Activated CD4-positive, alpha-beta memory T cell treated with anti-CD3 and anti-CD28 coated beads, Interleukin-2, amount 10 ng/mL, durations not matched to agents 7 days and 5 days (primary cell): ENCODE results near the gene CPEB1. TPM values are rescaled to one million over a fixed set of nuclear protein-coding genes. Genes with fewer than 3 reads are reported as not detected.

Source experiments
- CTCF ChIA-PET: fragments of 350-600 bp; sonication (Branson Sonifier 250); formaldehyde crosslinking; loops from one replicate; lab custom pipeline; 2021; ENCODE audit warnings: antibody characterized with exemption, inconsistent platforms; lab: Charles Lee
- POLR2A ChIA-PET: fragments of 350-600 bp; sonication (Branson Sonifier 250); formaldehyde crosslinking; loops from one replicate; lab custom pipeline; 2021; ENCODE audit warnings: antibody characterized with exemption; lab: Charles Lee
- DNase-seq: peaks from one replicate; pipeline ENCODE4 v3.0.0-alpha.2; 2020
- H3K27ac Mint-ChIP-seq: one replicate; pipeline ENCODE4 v1.8.0; 2021; ENCODE audit warnings: mild to moderate bottlenecking, mixed read lengths
- H3K27me3 Mint-ChIP-seq: one replicate; pipeline ENCODE4 v1.8.0; 2021; ENCODE audit warnings: mixed read lengths
- H3K36me3 Mint-ChIP-seq: one replicate; pipeline ENCODE4 v1.8.0; 2021; ENCODE audit warnings: low read depth, mixed read lengths
- H3K4me1 Mint-ChIP-seq: one replicate; pipeline ENCODE4 v1.8.0; 2021; ENCODE audit warnings: mixed read lengths
- H3K4me3 Mint-ChIP-seq: one replicate; pipeline ENCODE4 v1.8.0; 2021; ENCODE audit warnings: mild to moderate bottlenecking, mixed read lengths
- H3K9me3 Mint-ChIP-seq: one replicate; pipeline ENCODE4 v1.8.0; 2021; ENCODE audit warnings: mixed read lengths
- total RNA-seq, 2 experiments: library from RNA; stranded (reverse); gene quantifications; one replicate each; pipeline ENCODE4 v1.2.3, GENCODE V29; 2021

CPEB1 gene
- total RNA-seq, result not detected

- Mint-ChIP-seq H3K36me3 (no peaks in the 10 kb centered on the region), H3K27me3 (peaks cover 52% of the 10 kb centered on the region), H3K4me1 (peaks cover 6% of the 10 kb centered on the region), H3K9me3 (no peaks in the 10 kb centered on the region), H3K4me3 (no peak within 1 kb of the TSS), H3K27ac (no peak within 1 kb of the TSS)
- ChIA-PET POLR2A (no interaction called here), CTCF (no interaction called here)
- DNase-seq, result no peak
These were observed at the start of gene CPEB1 for GRCh38 chr15:82647045-82647834. TSS of gene CPEB1 (minus strand) at chr15:82647363. CDS start at chr15:82628459, 18,904 bp downstream.

- no peak overlapping the region for H3K27ac Mint-ChIP-seq
- no peaks in the 10 kb centered on the region for H3K4me1 Mint-ChIP-seq
- H3K36me3 Mint-ChIP-seq, result no peaks in the 10 kb centered on the region
- CTCF ChIA-PET, result no interaction called here
- POLR2A ChIA-PET, result no interaction called here
- H3K27me3 Mint-ChIP-seq, result no peaks in the 10 kb centered on the region
- no peak overlapping the region for H3K4me3 Mint-ChIP-seq
- no peak for DNase-seq
- no peaks in the 10 kb centered on the region for H3K9me3 Mint-ChIP-seq
These were observed 45.0 kb upstream of the CPEB1 start for GRCh38 chr15:82692171-82692570.

- Mint-ChIP-seq H3K4me3 (no peak overlapping the region), H3K36me3 (no peaks in the 10 kb centered on the region), H3K27me3 (peaks cover 2% of the 10 kb centered on the region), H3K27ac (no peak overlapping the region), H3K9me3 (no peaks in the 10 kb centered on the region), H3K4me1 (no peaks in the 10 kb centered on the region)
- ChIA-PET POLR2A (no interaction called here), CTCF (no interaction called here)
- no peak for DNase-seq
These were observed 42.0 kb upstream of the CPEB1 start for GRCh38 chr15:82689147-82689546.

GRCh38 chr15:82688691-82689090 is 41.5 kb upstream of the CPEB1 start:
- Mint-ChIP-seq H3K4me3 (no peak overlapping the region), H3K27me3 (peaks cover 2% of the 10 kb centered on the region), H3K9me3 (no peaks in the 10 kb centered on the region), H3K36me3 (no peaks in the 10 kb centered on the region), H3K27ac (no peak overlapping the region), H3K4me1 (no peaks in the 10 kb centered on the region)
- no peak for DNase-seq
- POLR2A ChIA-PET, result no interaction called here
- CTCF ChIA-PET, result no interaction called here

GRCh38 chr15:82681371-82681770 is 34.2 kb upstream of the CPEB1 start:
- ChIA-PET POLR2A (interaction anchor here (1.2 kb wide), 1 partner anchor 69 kb away, joined by 5 read pairs; no protein-coding TSS in a partner anchor), CTCF (no interaction called here)
- DNase-seq, result no peak
- Mint-ChIP-seq H3K27me3 (peaks cover 26% of the 10 kb centered on the region), H3K4me1 (peaks cover 14% of the 10 kb centered on the region), H3K4me3 (peak overlapping the region; percentile 74), H3K27ac (no peak overlapping the region), H3K36me3 (no peaks in the 10 kb centered on the region), H3K9me3 (no peaks in the 10 kb centered on the region)

- ChIA-PET CTCF (interaction anchor here (1.1 kb wide), 1 partner anchor 149 kb away, joined by 3 read pairs; no protein-coding TSS in a partner anchor), POLR2A (interaction anchor here (1.2 kb wide), 1 partner anchor 70 kb away, joined by 5 read pairs; no protein-coding TSS in a partner anchor)
- peaks cover 14% of the 10 kb centered on the region for H3K4me1 Mint-ChIP-seq
- H3K27ac Mint-ChIP-seq, result no peak overlapping the region
- peak; percentile 71 for DNase-seq
- H3K36me3 Mint-ChIP-seq, result no peaks in the 10 kb centered on the region
- no peaks in the 10 kb centered on the region for H3K9me3 Mint-ChIP-seq
- peaks cover 28% of the 10 kb centered on the region for H3K27me3 Mint-ChIP-seq
- H3K4me3 Mint-ChIP-seq, result peak overlapping the region; percentile 74
These were observed 33.3 kb upstream of the CPEB1 start for GRCh38 chr15:82680200-82681102.

GRCh38 chr15:82679626-82680199 is 32.5 kb upstream of the CPEB1 start:
- ChIA-PET POLR2A (no interaction called here), CTCF (interaction anchor here (1.1 kb wide), 1 partner anchor 149 kb away, joined by 3 read pairs; no protein-coding TSS in a partner anchor)
- H3K9me3 Mint-ChIP-seq, result no peaks in the 10 kb centered on the region
- H3K36me3 Mint-ChIP-seq, result no peaks in the 10 kb centered on the region
- peaks cover 26% of the 10 kb centered on the region for H3K27me3 Mint-ChIP-seq
- no peak overlapping the region for H3K27ac Mint-ChIP-seq
- H3K4me1 Mint-ChIP-seq, result peaks cover 14% of the 10 kb centered on the region
- peak overlapping the region; percentile 43 for H3K4me3 Mint-ChIP-seq
- no peak for DNase-seq

- Mint-ChIP-seq H3K9me3 (no peaks in the 10 kb centered on the region), H3K4me1 (peaks cover 14% of the 10 kb centered on the region)
- POLR2A ChIA-PET, result no interaction called here
These were observed 30.7 kb upstream of the CPEB1 start for GRCh38 chr15:82677720-82678323.

GRCh38 chr15:82674873-82675272 is 27.7 kb upstream of the CPEB1 start:
- Mint-ChIP-seq H3K27me3 (peaks cover 15% of the 10 kb centered on the region), H3K9me3 (no peaks in the 10 kb centered on the region), H3K27ac (no peak overlapping the region), H3K4me3 (no peak overlapping the region), H3K4me1 (peaks cover 4% of the 10 kb centered on the region), H3K36me3 (no peaks in the 10 kb centered on the region)
- no peak for DNase-seq
- ChIA-PET CTCF (no interaction called here), POLR2A (no interaction called here)

More at GRCh38 chr15:82677720-82678323, 30.7 kb upstream of the CPEB1 start:
- no peaks in the 10 kb centered on the region for H3K36me3 Mint-ChIP-seq
- no peak for DNase-seq
- H3K27ac Mint-ChIP-seq, result no peak overlapping the region
- H3K27me3 Mint-ChIP-seq, result peaks cover 26% of the 10 kb centered on the region
- no peak overlapping the region for H3K4me3 Mint-ChIP-seq
- CTCF ChIA-PET, result no interaction called here

GRCh38 chr15:82670699-82671098 is 23.5 kb upstream of the CPEB1 start:
- Mint-ChIP-seq H3K36me3 (no peaks in the 10 kb centered on the region), H3K27me3 (no peaks in the 10 kb centered on the region), H3K27ac (no peak overlapping the region), H3K4me3 (no peak overlapping the region), H3K4me1 (no peaks in the 10 kb centered on the region), H3K9me3 (no peaks in the 10 kb centered on the region)
- ChIA-PET CTCF (no interaction called here), POLR2A (no interaction called here)
- DNase-seq, result no peak

GRCh38 chr15:82666606-82667005 is 19.4 kb upstream of the CPEB1 start:
- ChIA-PET POLR2A (no interaction called here), CTCF (no interaction called here)
- Mint-ChIP-seq H3K27ac (no peak overlapping the region), H3K4me3 (no peak overlapping the region), H3K27me3 (no peaks in the 10 kb centered on the region), H3K4me1 (no peaks in the 10 kb centered on the region), H3K36me3 (no peaks in the 10 kb centered on the region), H3K9me3 (no peaks in the 10 kb centered on the region)
- DNase-seq, result no peak

- POLR2A ChIA-PET, result no interaction called here
These were observed 16.9 kb upstream of the CPEB1 start for GRCh38 chr15:82664021-82664420.

More at GRCh38 chr15:82664021-82664420, 16.9 kb upstream of the CPEB1 start:
- no peak for DNase-seq
- H3K9me3 Mint-ChIP-seq, result no peaks in the 10 kb centered on the region
- no peaks in the 10 kb centered on the region for H3K36me3 Mint-ChIP-seq
- CTCF ChIA-PET, result no interaction called here
- peaks cover 2% of the 10 kb centered on the region for H3K27me3 Mint-ChIP-seq
- no peak overlapping the region for H3K27ac Mint-ChIP-seq
- no peaks in the 10 kb centered on the region for H3K4me1 Mint-ChIP-seq
- no peak overlapping the region for H3K4me3 Mint-ChIP-seq
